Measurements from ENCODE around the gene PFKFB3. TPM values are rescaled to one million over a fixed set of nuclear protein-coding genes. Genes with fewer than 3 reads are reported as not detected.
"Not testable (repeated sequence)": the region's sequence is repeated elsewhere in the genome, so short reads cannot be mapped to it uniquely, and the experiment has no call there.

PFKFB3 gene
- total RNA-seq, 4 donors from 2014 or later: 8.4 to 11.8 (median 9.4) TPM

GRCh38 chr10:6236349-6237198, 33.8 kb downstream of the PFKFB3 start:
- Histone ChIP-seq H3K27ac (no peak overlapping the region), H3K27me3 (no peaks in the 10 kb centered on the region), H3K36me3 (peaks cover 5 to 15% of the 10 kb centered on the region in 2 donors), H3K4me1 (no peaks in the 10 kb centered on the region), H3K9me3 (no peaks in the 10 kb centered on the region), H3K4me3 (replicated peaks in 1 of 3) (no peak overlapping the region)
- intact Hi-C loops (cut with DNase I): no loop called here
- WGBS, 2 donors: 87 to 89% methylated on average over 37 to 38 of the region's 38 CpGs
- no peak for DNase-seq
- no peak for TF ChIP-seq POLR2A (IDR thresholded peaks at IDR 0.05)
- TF ChIP-seq CTCF (IDR thresholded peaks at IDR 0.05): no peak

GRCh38 chr10:6237199-6237530, 34.4 kb downstream of the PFKFB3 start:
- no peak for TF ChIP-seq POLR2A (IDR thresholded peaks at IDR 0.05)
- no peak for TF ChIP-seq CTCF (IDR thresholded peaks at IDR 0.05)
- DNase-seq: no peak
- Histone ChIP-seq H3K4me3 (replicated peaks in 1 of 3) (no peak overlapping the region), H3K9me3 (no peaks in the 10 kb centered on the region), H3K36me3 (peaks cover 5 to 15% of the 10 kb centered on the region in 2 donors), H3K27me3 (no peaks in the 10 kb centered on the region), H3K27ac (no peak overlapping the region), H3K4me1 (no peaks in the 10 kb centered on the region)
- intact Hi-C loops (cut with DNase I): no loop called here
- 93 to 94% methylated on average over 9 of the region's 9 CpGs for WGBS, 2 donors

- intact Hi-C loops (cut with DNase I); H3K9me3 ChIP-seq; H3K27ac ChIP-seq; H3K4me3 ChIP-seq (replicated peaks in 1 of 3); H3K4me1 ChIP-seq; DNase-seq; H3K27me3 ChIP-seq: not testable (repeated sequence)
- peaks cover 0 to 11% of the 10 kb centered on the region in 2 donors for H3K36me3 ChIP-seq
- WGBS, 2 donors: 96 to 98% methylated on average over 6 of the region's 6 CpGs
Observed at GRCh38 chr10:6238587-6239212, 36.0 kb downstream of the PFKFB3 start.

GRCh38 chr10:6239213-6239991, 36.7 kb downstream of the PFKFB3 start:
- Histone ChIP-seq H3K27me3 (no peaks in the 10 kb centered on the region), H3K36me3 (peaks cover 0 to 5% of the 10 kb centered on the region in 2 donors), H3K4me1 (no peaks in the 10 kb centered on the region), H3K4me3 (replicated peaks in 1 of 3) (no peak overlapping the region), H3K9me3 (no peaks in the 10 kb centered on the region), H3K27ac (no peak overlapping the region)
- no peak for TF ChIP-seq CTCF (IDR thresholded peaks at IDR 0.05)
- no peak for DNase-seq
- WGBS, 2 donors: 80 to 83% methylated on average over 15 of the region's 15 CpGs
- intact Hi-C loops (cut with DNase I): no loop called here

- H3K4me3 ChIP-seq (replicated peaks in 1 of 3): no peak overlapping the region
- H3K36me3 ChIP-seq: peaks cover 0 to 5% of the 10 kb centered on the region in 2 donors
- H3K4me1 ChIP-seq: no peaks in the 10 kb centered on the region
- no peak for TF ChIP-seq POLR2A (IDR thresholded peaks at IDR 0.05)
- TF ChIP-seq CTCF (IDR thresholded peaks at IDR 0.05): no peak
- no peaks in the 10 kb centered on the region for H3K9me3 ChIP-seq
- H3K27me3 ChIP-seq: no peaks in the 10 kb centered on the region
- no peak for DNase-seq
- no peak overlapping the region for H3K27ac ChIP-seq
- intact Hi-C loops (cut with DNase I): no loop called here
- WGBS, 2 donors: 93 to 94% methylated on average over 16 of the region's 16 CpGs
Observed at GRCh38 chr10:6240254-6240653, 37.5 kb downstream of the PFKFB3 start.
